Tibial nerve (tissue), 3 donors: Measurements from ENCODE around the gene UBE2J2.
"Not testable (repeated sequence)": the region's sequence is repeated elsewhere in the genome, so short reads cannot be mapped to it uniquely, and the experiment has no call there.

Experiments
- POLR2A ChIP-seq, 2 donors: fragments of 450-650 bp; IDR thresholded peaks; one replicate each; pipeline ENCODE4 v1.6.1; 2017; ENCODE audit warnings: antibody characterized with exemption in 2 of 2, mild to moderate bottlenecking in 2 of 2, moderate library complexity in 2 of 2
- TF ChIP-seq, protein P1 (sequence below), 5 experiments: fragments of 200-600 bp in 3 of 5; fragments of 450-650 bp in 2 of 5; sonication (generic) in 3 of 5; IDR thresholded peaks; one replicate each; pipeline ENCODE4 v1.5.1; 2016 to 2019; ENCODE audit warnings: antibody characterized with exemption in 5 of 5, mild to moderate bottlenecking in 3 of 5, moderate library complexity in 2 of 5

- not testable (repeated sequence) for TF ChIP-seq POLR2A (IDR thresholded peaks at IDR 0.05)
- TF ChIP-seq, protein P1, sequence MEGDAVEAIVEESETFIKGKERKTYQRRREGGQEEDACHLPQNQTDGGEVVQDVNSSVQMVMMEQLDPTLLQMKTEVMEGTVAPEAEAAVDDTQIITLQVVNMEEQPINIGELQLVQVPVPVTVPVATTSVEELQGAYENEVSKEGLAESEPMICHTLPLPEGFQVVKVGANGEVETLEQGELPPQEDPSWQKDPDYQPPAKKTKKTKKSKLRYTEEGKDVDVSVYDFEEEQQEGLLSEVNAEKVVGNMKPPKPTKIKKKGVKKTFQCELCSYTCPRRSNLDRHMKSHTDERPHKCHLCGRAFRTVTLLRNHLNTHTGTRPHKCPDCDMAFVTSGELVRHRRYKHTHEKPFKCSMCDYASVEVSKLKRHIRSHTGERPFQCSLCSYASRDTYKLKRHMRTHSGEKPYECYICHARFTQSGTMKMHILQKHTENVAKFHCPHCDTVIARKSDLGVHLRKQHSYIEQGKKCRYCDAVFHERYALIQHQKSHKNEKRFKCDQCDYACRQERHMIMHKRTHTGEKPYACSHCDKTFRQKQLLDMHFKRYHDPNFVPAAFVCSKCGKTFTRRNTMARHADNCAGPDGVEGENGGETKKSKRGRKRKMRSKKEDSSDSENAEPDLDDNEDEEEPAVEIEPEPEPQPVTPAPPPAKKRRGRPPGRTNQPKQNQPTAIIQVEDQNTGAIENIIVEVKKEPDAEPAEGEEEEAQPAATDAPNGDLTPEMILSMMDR (IDR thresholded peaks at IDR 0.05), result not testable (repeated sequence)
These were observed 25.4 kb downstream of the UBE2J2 start for GRCh38 chr1:1248009-1248913.
